Measurements from ENCODE around the gene CENPP. TPM values are rescaled to one million over a fixed set of nuclear protein-coding genes. Genes with fewer than 3 reads are reported as not detected.

CENPP gene
- total RNA-seq, 1 donor from 2014 or later, result 3.3 TPM

DNA sequence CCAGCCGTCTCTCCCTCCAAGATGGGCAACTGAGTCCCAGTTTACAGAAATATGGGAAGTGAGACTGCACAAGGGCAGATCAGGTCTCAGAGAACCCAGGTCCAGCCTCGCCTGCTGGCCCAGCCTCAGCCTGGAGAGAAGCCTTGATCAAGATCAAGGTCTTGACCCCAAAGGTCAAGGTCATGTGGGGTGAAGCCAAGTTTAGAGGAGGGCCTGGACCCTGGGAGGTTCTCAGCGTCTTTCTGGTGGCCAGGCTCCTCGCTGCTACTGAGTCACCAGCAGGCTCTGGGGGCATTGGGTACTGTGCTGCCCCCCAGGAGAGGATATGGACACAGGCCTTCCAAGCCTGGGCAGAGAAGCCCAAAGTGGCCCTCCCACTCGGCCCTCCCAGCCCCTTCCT is 335.4 kb downstream of the CENPP start:
- intact Hi-C loops (cut with DNase I), result no loop called here
- DNase-seq (ENCODE audit: missing footprints), result no peak
- ATAC-seq, result no peak

DNA sequence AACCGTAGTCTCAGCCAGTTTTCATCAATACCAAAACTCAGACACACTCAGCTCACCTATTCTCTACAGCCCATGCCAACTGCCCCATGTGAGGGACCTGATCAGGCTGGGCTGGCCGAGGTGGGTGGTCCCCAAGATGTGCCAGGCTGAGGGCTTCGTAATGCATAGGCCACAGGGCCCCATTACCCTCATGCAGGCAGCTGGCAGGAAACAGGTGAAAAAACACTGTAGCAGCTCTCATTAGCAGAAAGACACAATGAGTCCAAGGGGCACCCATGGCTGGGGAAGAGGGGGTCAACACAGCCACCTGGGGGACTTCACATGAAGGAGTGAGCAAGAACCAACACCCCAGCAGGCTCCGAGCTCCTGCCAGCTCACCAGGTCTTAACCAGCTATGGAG is 336.0 kb downstream of the CENPP start:
- DNase-seq (ENCODE audit: missing footprints) (no peak), ATAC-seq (no peak)
- intact Hi-C loops (cut with DNase I), result no loop called here

- ATAC-seq (no peak), DNase-seq (ENCODE audit: missing footprints) (no peak)
- intact Hi-C loops (cut with DNase I), result no loop called here
Observed at GRCh38 chr9:92663126-92663525, 337.4 kb downstream of the CENPP start.

- intact Hi-C loops (cut with DNase I), result no loop called here
- DNase-seq (ENCODE audit: missing footprints) (no peak), ATAC-seq (no peak)
Observed at GRCh38 chr9:92663951-92664350, 338.2 kb downstream of the CENPP start.

DNA sequence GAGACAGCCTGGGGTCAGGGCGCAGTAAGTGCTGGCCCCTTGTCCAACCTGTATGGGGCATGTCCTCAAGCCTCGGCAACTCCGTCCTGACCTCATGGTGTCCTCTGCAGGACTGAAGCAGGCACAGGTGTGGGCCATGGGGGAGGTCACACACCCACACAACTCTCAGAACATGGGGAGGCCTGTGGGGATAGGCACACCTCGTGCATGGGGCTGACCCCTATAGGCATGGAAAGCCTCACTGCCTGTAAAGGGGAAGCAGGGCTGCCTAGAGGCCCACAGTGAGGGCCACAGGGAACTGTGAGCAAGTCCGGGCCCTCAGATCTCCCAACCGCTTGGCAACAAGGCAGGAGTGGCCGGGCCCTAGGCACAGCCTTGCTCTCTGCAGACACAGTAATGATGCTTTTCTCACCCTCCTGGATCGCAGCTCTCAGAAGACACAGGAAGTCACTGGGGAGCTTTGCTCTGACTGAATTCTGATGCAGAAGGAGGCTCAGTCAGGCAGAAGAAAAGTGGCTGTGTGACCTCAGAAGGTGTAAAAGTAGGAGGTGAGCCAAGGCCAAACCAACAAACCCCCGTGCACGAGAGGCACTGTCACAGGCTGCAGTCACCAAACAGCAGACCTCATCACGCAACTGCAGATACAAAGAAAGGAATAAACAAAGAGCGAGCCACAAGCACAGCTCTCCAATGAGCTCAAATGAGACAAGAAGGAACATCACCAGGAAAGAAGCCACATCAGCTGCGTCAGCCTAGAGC is 338.8 kb downstream of the CENPP start:
- intact Hi-C loops (cut with DNase I), result no loop called here
- ATAC-seq (no peak), DNase-seq (ENCODE audit: missing footprints) (no peak)

GRCh38 chr9:92665836-92666235 is 340.1 kb downstream of the CENPP start:
- ATAC-seq, result no peak
- intact Hi-C loops (cut with DNase I), result no loop called here
- no peak for DNase-seq (ENCODE audit: missing footprints)

- no peak for DNase-seq (ENCODE audit: missing footprints)
- intact Hi-C loops (cut with DNase I), result no loop called here
- ATAC-seq, result no peak
Observed at GRCh38 chr9:92666236-92666635, 340.5 kb downstream of the CENPP start.

- ATAC-seq (no peak), DNase-seq (ENCODE audit: missing footprints) (no peak)
- intact Hi-C loops (cut with DNase I), result no loop called here
Observed at GRCh38 chr9:92666912-92667532, 341.3 kb downstream of the CENPP start.

DNA sequence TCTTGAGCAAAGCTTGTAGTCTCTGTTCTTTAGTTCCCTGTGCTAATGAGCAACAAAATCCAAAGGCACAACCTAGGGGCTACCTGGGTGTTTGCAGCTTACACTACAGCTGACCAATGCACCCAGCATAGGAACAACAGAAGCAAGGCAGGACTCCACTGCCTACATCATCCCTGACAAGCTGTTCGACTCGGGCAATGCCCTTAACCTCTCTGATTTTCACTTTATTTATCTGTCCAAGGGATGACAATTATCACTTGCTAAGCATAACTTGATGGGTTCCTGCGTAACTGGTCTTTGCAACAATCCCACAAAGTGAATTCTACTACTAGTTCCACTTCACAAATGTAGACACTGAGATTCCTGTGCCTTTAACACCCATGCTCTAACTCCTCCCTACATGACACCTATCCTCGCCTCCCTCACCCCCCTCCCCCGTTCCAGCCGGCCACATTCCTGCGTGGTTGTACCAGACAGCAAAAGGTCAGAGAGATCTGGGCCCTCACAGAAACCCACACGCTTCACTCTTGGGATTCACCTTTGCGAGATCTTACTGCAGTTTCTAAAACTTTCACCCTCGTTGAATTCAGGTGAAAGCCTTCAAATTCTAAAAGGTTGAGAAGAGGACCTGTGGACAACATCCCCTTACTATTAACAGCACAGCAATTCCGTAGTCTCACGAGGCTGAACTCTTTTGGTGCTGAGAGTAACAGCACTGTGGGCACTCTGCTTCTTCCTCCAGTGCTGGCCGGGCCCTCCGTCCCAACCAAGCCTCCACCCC is 343.2 kb downstream of the CENPP start:
- ATAC-seq (peak; percentile 43), DNase-seq (ENCODE audit: missing footprints) (no peak)
- intact Hi-C loops (cut with DNase I), result no loop called here

- no peak for DNase-seq (ENCODE audit: missing footprints)
- intact Hi-C loops (cut with DNase I), result no loop called here
- ATAC-seq, result peak; percentile 6
Observed at GRCh38 chr9:92669527-92669889, 343.8 kb downstream of the CENPP start.

Small RNAs within 50 kb of the gene (microRNA-seq; reads per million reads assigned to microRNA genes)
- gene MIR3651 (not detected), gene MIR4670 (not detected)

Other genes starting within 250 kb of the CENPP start
- gene SPTLC1, start 210.5 kb upstream of the CENPP start, total RNA-seq, result 22.0 TPM
- 54.7 TPM for gene IARS1, start 32.3 kb upstream of the CENPP start, total RNA-seq
- gene NOL8, start 603 bp upstream of the CENPP start, total RNA-seq, result 14.2 TPM
- 9.3 TPM for gene OGN, start 78.6 kb downstream of the CENPP start, total RNA-seq
- gene OMD, start 98.5 kb downstream of the CENPP start, total RNA-seq, result 3.2 TPM
- gene ASPN, start 156.6 kb downstream of the CENPP start, total RNA-seq, result 5.7 TPM
- 8.5 TPM for gene ECM2, start 210.0 kb downstream of the CENPP start, total RNA-seq